Lung microvascular endothelial cell (primary cell): ENCODE data around the gene SARS2. TPM values are rescaled to one million over a fixed set of nuclear protein-coding genes. Genes with fewer than 3 reads are reported as not detected.
"Not testable (repeated sequence)": the region's sequence is repeated elsewhere in the genome, so short reads cannot be mapped to it uniquely, and the experiment has no call there.

ENCODE experiments used
- DNase-seq, 2 donors: peaks; one replicate each; pipeline versions ENCODE4 v3.0.0 to v3.0.0-alpha.2; 2010; ENCODE audit warnings: low read depth in 2 of 2
- total RNA-seq: library from RNA; depleted of rRNA; stranded (reverse); fragments of >200 nt; gene quantifications from 2 replicates; pipeline ENCODE4 v1.2.1, GENCODE V29; 2014

The SARS2 gene
- total RNA-seq, 1 donor from 2014 or later: 16.5 TPM

DNA sequence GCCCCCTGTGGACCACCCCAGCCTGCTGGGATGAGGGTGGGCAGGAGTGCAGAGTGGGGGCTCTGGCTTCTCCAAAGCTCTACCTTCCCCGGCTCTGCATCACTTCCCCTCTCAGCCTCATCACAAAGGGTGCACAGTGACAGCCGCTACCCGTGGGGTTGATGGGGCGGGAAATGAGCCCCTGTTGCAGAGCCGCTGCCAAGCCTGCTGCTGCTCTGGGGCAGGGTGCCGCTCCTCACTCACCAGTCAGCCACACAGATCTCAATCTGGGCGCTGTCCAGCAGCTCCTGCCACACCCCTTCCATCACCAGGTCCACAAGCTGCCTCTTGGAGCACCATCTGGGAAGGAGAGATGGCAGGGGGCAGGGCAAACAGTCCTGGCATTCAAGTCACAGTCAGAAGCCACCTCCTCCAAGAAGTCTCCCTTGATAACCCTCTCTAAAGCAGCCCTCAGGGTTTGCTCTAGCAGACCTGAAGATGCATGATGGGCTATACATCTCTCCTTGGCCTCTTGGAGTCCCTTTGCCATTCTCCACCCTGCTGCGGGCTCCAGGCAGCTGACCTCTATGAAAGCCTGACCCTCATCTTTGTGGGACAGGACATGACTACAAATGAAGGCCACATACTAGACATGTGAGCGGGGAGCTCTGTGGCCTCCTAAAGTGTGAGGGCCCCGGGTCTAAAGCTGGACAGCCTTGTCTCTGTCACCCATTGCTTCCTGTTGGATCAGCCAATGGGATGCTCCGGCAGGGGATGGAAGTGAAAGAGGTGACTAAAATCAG is 15.9 kb upstream of the SARS2 start:
- no peak for DNase-seq

DNA sequence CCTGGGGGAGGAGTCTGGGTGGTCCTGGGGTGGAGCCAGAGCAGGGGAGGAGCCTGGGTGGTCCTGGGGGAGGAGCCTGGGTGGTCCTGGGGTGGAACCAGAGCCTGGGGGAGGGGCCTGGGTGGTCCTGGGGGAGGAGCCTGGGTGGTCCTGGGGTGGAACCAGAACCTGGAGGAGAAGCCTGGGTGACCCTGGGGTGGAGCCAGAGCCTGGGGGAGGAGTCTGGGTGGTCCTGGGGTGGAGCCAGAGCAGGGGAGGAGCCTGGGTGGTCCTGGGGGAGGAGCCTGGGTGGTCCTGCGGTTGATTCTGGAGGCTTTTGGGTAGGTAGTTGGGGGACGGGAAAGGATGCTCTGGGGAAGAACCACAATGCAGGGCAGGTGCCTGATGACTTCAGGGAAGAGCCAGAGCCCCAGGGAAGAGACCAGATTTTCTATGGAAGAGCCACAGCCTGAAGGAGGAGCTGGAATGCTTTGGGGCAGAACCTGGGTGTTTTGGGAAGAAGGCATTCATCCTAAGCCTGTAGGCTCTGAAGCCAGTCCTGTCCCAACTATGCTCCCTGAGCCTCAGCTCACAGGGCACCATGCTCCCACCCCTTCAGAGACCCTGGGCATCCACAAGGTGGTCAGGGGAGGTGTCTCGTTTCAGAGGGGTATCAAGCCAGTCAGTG is 15.1 kb upstream of the SARS2 start:
- DNase-seq: no peak

DNA sequence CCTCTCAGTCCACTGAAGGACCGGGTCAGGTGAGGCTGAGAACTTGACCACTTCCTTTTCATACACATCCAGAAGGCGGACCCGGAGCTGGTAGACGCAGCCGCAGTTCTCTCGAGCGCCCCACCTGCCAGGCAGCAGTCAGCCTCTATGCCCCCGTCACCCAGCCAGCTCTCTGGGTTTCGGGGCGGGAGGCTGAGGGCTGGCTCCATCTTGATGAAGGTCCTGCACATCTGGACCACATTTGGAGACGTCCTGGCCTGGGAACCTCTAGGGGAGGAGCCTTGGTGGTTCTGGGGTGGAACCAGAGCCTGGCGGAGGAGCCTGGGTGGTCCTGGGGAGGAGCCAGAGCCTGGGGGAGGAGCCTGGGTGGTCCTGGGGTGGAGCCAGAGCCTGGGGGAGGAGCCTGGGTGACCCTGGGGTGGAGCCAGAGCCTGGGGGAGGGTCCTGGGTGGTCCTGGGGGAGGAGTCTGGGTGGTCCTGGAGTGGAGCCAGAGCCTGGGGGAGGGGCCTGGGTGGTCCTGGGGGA is 14.5 kb upstream of the SARS2 start:
- DNase-seq: no peak

- no peak for DNase-seq
These were observed 12.1 kb upstream of the SARS2 start for GRCh38 chr19:38942471-38943181.

- no peak for DNase-seq
These were observed 11.4 kb upstream of the SARS2 start for GRCh38 chr19:38941979-38942378.

DNA sequence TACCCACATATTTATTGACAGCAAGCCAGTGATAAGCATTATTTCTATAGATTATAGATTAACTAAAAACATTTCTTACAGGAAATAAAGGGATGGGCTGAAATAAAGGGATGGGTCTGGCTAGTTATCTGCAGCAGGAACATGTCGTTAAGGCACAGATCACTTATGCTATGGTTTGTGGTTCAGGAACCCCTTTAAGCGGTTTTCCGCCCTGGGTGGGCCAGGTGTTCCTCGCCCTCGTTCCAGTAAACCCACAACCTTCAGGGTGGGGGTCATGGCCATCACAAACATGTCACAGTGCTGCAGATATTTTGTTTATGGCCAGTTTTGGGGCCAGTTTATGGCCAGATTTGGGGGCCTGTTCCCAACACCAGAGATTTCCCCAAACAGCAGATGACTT is 10.9 kb upstream of the SARS2 start:
- DNase-seq: not testable (repeated sequence)

DNA sequence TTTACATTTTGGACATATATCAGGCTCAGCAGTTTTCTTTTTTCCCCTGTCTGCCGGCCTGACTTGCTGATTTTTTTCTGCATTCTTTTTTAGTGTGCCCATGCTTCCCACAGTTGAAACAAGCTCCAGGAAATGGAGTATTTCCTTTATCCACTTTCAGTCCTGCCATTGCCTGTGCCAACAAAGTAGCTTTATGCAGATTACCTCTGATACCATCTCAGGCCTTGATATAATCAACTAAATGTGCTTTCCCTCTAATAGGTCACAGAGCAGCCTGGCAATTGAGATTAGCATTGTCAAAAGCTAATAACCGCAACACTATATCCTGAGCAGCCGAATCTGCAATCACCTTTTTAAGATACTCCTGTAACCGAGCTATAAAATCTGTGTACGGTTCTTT is 9.4 kb upstream of the SARS2 start:
- DNase-seq: peak; percentile 21 to 46

- DNase-seq: no peak
These were observed 3.0 kb upstream of the SARS2 start for GRCh38 chr19:38933544-38933943.

GRCh38 chr19:38932425-38933179 is 2.0 kb upstream of the SARS2 start:
- peak; percentile 68 to 69 for DNase-seq

DNA sequence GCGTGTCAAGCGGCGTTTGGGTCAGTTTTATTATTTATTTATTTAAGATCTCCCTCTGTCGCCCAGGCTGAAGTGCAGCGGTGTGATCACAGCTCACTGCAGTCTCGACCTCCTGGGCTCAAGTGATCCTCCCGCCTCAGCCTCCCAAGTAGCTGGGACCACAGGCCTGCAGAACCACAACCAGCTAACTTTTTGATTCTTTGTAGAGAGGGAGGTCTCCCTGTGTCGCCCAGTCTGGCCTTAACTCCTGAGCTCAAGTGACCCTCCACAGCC is 894 bp upstream of the SARS2 start:
- DNase-seq: no peak

- peak; percentile 100 for DNase-seq
These were observed 385 bp upstream of the SARS2 start, which contains the start of gene MRPS12 for GRCh38 chr19:38930776-38931520. Gene MRPS12 (plus strand): TSS chr19:38930944. CDS start chr19:38931295, 351 bp downstream.

GRCh38 chr19:38928391-38929001 is 2.1 kb downstream of the SARS2 start:
- DNase-seq: peak in 1 of 2 donors; percentile 80

GRCh38 chr19:38924388-38924787 is 6.2 kb downstream of the SARS2 start:
- no peak for DNase-seq

GRCh38 chr19:38922482-38922881 is 8.1 kb downstream of the SARS2 start:
- no peak for DNase-seq

GRCh38 chr19:38921420-38922274 is 8.9 kb downstream of the SARS2 start:
- DNase-seq: no peak

GRCh38 chr19:38920602-38921419 is 9.8 kb downstream of the SARS2 start:
- DNase-seq: no peak

- DNase-seq: no peak
These were observed 10.5 kb downstream of the SARS2 start for GRCh38 chr19:38919837-38920601.

GRCh38 chr19:38918526-38918925 is 12.0 kb downstream of the SARS2 start:
- no peak for DNase-seq
